ENCODE data around the gene CYP1A1.

Gene CYP1A1

DNA sequence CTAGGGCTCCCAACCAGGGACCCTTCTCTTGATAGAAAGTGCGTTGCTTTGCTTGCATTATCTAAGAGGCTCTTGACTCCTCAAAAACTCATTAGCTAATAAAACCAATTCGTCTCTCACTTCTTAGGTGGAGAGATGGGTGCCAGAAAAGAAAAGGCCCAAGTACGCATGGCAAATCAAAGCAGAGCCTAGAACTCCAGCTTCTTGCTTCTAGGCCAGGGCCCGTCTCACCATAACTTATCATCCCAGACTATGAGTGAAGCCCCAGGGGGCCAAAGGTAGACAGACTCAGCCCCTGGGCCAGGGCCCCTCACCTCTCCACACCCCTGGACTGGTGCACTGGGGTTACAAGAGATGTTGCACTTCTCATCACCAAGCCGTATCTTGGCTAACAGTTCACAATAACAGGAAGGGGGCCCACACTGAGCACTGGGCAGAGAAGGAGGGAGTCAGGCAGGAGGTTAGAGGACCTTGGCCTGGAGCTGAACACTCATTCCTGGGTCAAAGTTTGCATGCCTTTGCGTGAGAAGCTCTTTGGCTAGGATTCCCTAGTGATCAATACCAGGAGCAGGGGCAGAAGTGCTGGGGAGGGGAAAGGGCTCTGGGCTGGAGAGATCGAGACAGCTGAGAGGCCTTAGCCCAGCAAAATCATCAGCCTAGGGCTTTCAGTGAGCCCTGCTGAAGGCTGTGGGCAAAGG, 5.4 kb upstream of the CYP1A1 start:
- TF ChIP-seq EGR1 (IDR thresholded peaks at IDR 0.05) = no peak
- TF ChIP-seq RAD21 (IDR thresholded peaks at IDR 0.05; ENCODE audit: low read depth) = no peak
- TF ChIP-seq, protein P1, sequence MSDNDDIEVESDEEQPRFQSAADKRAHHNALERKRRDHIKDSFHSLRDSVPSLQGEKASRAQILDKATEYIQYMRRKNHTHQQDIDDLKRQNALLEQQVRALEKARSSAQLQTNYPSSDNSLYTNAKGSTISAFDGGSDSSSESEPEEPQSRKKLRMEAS (IDR thresholded peaks at IDR 0.05) = no peak
- no peak for TF ChIP-seq ZBTB7A (IDR thresholded peaks at IDR 0.05; ENCODE audit: low read depth)
- TF ChIP-seq, protein P2, sequence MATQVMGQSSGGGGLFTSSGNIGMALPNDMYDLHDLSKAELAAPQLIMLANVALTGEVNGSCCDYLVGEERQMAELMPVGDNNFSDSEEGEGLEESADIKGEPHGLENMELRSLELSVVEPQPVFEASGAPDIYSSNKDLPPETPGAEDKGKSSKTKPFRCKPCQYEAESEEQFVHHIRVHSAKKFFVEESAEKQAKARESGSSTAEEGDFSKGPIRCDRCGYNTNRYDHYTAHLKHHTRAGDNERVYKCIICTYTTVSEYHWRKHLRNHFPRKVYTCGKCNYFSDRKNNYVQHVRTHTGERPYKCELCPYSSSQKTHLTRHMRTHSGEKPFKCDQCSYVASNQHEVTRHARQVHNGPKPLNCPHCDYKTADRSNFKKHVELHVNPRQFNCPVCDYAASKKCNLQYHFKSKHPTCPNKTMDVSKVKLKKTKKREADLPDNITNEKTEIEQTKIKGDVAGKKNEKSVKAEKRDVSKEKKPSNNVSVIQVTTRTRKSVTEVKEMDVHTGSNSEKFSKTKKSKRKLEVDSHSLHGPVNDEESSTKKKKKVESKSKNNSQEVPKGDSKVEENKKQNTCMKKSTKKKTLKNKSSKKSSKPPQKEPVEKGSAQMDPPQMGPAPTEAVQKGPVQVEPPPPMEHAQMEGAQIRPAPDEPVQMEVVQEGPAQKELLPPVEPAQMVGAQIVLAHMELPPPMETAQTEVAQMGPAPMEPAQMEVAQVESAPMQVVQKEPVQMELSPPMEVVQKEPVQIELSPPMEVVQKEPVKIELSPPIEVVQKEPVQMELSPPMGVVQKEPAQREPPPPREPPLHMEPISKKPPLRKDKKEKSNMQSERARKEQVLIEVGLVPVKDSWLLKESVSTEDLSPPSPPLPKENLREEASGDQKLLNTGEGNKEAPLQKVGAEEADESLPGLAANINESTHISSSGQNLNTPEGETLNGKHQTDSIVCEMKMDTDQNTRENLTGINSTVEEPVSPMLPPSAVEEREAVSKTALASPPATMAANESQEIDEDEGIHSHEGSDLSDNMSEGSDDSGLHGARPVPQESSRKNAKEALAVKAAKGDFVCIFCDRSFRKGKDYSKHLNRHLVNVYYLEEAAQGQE (IDR thresholded peaks at IDR 0.05; ENCODE audit: low read depth) = no peak
- no peak for TF ChIP-seq TEAD4 (IDR thresholded peaks at IDR 0.05)
- TF ChIP-seq NFIC (IDR thresholded peaks at IDR 0.05) = no peak
- no peak for TF ChIP-seq YY1 (IDR thresholded peaks at IDR 0.05; ENCODE audit: low read depth)
- no peak for TF ChIP-seq CEBPB (IDR thresholded peaks at IDR 0.05)
- no peak for TF ChIP-seq TAF1 (IDR thresholded peaks at IDR 0.05; ENCODE audit: low read depth)
- TF ChIP-seq FOXM1 (IDR thresholded peaks at IDR 0.05; ENCODE audit: borderline replicate concordance, low read depth) = no peak
- TF ChIP-seq TCF12 (IDR thresholded peaks at IDR 0.05; ENCODE audit: low read depth) = no peak
- no peak for TF ChIP-seq EP300 (IDR thresholded peaks at IDR 0.05; ENCODE audit: borderline replicate concordance)
- TF ChIP-seq, protein P3, sequence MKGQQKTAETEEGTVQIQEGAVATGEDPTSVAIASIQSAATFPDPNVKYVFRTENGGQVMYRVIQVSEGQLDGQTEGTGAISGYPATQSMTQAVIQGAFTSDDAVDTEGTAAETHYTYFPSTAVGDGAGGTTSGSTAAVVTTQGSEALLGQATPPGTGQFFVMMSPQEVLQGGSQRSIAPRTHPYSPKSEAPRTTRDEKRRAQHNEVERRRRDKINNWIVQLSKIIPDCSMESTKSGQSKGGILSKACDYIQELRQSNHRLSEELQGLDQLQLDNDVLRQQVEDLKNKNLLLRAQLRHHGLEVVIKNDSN (IDR thresholded peaks at IDR 0.05) = no peak
- TF ChIP-seq CREB1 (IDR thresholded peaks at IDR 0.05; ENCODE audit: low read depth) = no peak

DNA sequence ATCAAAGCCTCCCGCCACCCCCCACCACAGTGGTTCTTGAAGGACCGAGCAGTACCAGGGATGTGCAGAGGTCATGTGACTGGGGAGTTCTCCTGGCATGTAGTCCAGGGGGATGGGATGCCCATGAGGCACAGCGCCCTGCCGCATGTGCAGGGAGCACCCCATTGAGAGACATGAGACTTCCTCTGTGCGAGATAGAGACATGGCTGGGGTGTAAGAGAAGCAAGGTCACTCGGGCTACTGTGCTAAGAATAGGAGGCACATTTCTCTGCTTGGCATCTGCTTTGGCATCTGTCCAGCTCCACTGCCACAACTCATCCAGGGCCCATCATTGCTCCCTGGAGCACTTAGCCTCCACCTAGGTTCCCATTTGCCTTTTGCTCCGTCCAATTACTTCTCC, 2.4 kb upstream of the CYP1A1 start:
- TF ChIP-seq ZBTB7A (IDR thresholded peaks at IDR 0.05; ENCODE audit: low read depth) (no peak), NFIC (IDR thresholded peaks at IDR 0.05) (peak; percentile 53; the same call in 1 of the 2 replicates)
- TF ChIP-seq, protein P3 (IDR thresholded peaks at IDR 0.05) = peak; percentile 59

DNA sequence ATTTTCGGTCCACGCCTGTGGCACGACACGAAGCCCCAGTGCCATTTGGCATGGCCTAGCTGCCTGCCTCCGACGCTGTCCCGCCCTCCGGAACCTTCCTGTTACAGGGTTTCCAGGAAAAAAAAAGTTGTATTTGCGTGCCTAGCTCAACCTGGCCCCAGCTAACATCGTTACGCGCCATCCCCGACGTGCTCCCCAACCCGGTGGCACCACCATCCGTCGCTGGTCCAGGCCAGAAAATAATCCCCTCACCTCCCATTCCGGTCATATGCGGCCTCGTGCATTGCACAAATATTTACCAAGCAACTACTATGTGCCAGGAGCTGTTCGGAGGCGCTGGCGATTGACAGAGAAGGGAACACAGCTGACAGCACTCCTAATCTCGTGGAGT, 1.4 kb upstream of the CYP1A1 start:
- TF ChIP-seq EP300 (IDR thresholded peaks at IDR 0.05; ENCODE audit: borderline replicate concordance) (no peak), CREB1 (IDR thresholded peaks at IDR 0.05; ENCODE audit: low read depth) (no peak), TCF12 (IDR thresholded peaks at IDR 0.05; ENCODE audit: low read depth) (no peak), TEAD4 (IDR thresholded peaks at IDR 0.05) (no peak), FOXM1 (IDR thresholded peaks at IDR 0.05; ENCODE audit: borderline replicate concordance, low read depth) (no peak), CEBPB (IDR thresholded peaks at IDR 0.05) (no peak), TAF1 (IDR thresholded peaks at IDR 0.05; ENCODE audit: low read depth) (no peak), NFIC (IDR thresholded peaks at IDR 0.05) (no peak)
- TF ChIP-seq, protein P3 (IDR thresholded peaks at IDR 0.05) = no peak

DNA sequence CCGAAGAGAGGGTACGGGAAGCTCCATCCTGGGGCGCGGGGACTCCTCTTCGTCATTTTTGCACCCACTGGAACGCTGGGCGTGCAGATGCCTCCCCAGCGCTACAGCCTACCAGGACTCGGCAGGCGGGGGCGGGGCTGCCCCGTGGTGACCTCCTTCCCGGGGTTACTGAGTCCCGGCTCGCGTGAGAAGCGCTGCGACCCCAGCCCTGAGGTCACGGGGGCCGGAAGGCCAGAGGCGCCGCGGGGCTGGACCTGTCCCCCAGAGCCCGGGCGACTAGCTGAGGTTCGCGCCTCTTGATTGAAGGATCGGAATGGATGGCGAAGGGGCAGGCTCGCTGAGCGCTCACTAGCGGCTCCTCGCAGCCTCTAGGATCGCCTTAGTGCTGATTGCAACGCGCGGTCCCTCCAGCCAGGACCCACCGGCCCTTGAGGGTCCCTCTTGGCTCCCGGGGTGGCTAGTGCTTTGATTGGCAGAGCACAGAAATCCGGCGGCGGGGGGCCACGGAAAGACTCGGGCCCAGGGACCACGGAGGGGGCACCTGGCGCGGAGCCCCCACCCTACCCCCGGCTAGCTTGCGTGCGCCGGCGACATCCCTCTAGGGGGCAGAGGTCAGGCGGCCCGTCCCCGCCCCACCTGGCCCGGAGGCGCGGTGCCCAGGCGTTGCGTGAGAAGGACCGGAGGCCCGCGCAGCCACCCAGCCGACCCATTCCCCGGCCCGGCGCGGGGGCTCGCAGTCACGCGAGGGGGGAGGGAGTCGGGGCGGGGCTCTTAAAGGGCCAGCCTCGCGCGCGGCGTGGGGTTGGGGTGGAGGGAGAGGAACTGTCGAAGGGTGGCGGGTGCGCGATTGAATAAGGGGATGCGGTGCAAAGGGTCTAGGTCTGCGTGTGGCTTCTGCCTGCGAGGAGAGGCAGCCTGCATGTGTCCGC, 781 bp upstream of the CYP1A1 start:
- TF ChIP-seq, protein P3 (IDR thresholded peaks at IDR 0.05) = 0 out of 2 replicates have a peak, but pooled peaks have one; percentile 11
- TF ChIP-seq NFIC (IDR thresholded peaks at IDR 0.05) (peak; percentile 15; the same call in 1 of the 2 replicates), TEAD4 (IDR thresholded peaks at IDR 0.05) (0 out of 2 replicates have a peak, but pooled peaks have one; percentile 34), TAF1 (IDR thresholded peaks at IDR 0.05; ENCODE audit: low read depth) (no peak), EP300 (IDR thresholded peaks at IDR 0.05; ENCODE audit: borderline replicate concordance) (peak; percentile 70; the same call in 1 of the 2 replicates), FOXM1 (IDR thresholded peaks at IDR 0.05; ENCODE audit: borderline replicate concordance, low read depth) (no peak), ZBTB7A (IDR thresholded peaks at IDR 0.05; ENCODE audit: low read depth) (peak; percentile 96), EGR1 (IDR thresholded peaks at IDR 0.05) (peak; percentile 17; the same call in 1 of the 2 replicates), RAD21 (IDR thresholded peaks at IDR 0.05; ENCODE audit: low read depth) (no peak), TCF12 (IDR thresholded peaks at IDR 0.05; ENCODE audit: low read depth) (peak; percentile 69; the same call in 1 of the 2 replicates)
- TF ChIP-seq, protein P2 (IDR thresholded peaks at IDR 0.05; ENCODE audit: low read depth) = no peak
- TF ChIP-seq, protein P1 (IDR thresholded peaks at IDR 0.05) = peak; percentile 72

All from Ishikawa (cell line).